GM18870 (cell line): ENCODE measurements around the gene ZDHHC12.
"Not testable (repeated sequence)": the region's sequence is repeated elsewhere in the genome, so short reads cannot be mapped to it uniquely, and the experiment has no call there.

ENCODE experiments used
- ATAC-seq: cut with Tn5 transposase; IDR thresholded peaks from one replicate; pipeline ENCODE4 v1.9.1; 2021; ENCODE audit warnings: moderate library complexity; ENCODE audit not compliant: unreplicated experiment

Gene ZDHHC12

GRCh38 chr9:128712451-128713410 is 11.2 kb downstream of the ZDHHC12 start:
- no peak for ATAC-seq

GRCh38 chr9:128707446-128707845 is 16.5 kb downstream of the ZDHHC12 start:
- ATAC-seq, result no peak

GRCh38 chr9:128706671-128707381 is 17.1 kb downstream of the ZDHHC12 start:
- ATAC-seq, result no peak

GRCh38 chr9:128706045-128706444 is 17.9 kb downstream of the ZDHHC12 start:
- no peak for ATAC-seq

- ATAC-seq, result no peak
Measured at GRCh38 chr9:128705051-128705965, 18.6 kb downstream of the ZDHHC12 start.

DNA sequence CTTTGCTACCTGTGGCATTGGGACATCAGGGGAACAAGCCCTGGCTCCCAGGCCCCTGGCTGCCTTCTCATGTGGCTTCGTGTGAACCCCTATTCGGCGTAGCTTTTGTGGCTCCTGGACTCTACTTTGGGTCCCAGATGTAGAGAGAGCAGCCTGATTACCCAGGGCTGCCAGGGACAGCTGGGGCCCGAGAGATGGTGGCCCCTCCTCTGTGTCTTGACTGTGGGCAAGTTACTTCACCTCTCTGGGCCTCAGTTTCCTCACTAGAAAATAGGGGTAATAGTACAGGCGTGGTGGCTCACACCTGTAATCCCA is 19.6 kb downstream of the ZDHHC12 start:
- ATAC-seq, result no peak

DNA sequence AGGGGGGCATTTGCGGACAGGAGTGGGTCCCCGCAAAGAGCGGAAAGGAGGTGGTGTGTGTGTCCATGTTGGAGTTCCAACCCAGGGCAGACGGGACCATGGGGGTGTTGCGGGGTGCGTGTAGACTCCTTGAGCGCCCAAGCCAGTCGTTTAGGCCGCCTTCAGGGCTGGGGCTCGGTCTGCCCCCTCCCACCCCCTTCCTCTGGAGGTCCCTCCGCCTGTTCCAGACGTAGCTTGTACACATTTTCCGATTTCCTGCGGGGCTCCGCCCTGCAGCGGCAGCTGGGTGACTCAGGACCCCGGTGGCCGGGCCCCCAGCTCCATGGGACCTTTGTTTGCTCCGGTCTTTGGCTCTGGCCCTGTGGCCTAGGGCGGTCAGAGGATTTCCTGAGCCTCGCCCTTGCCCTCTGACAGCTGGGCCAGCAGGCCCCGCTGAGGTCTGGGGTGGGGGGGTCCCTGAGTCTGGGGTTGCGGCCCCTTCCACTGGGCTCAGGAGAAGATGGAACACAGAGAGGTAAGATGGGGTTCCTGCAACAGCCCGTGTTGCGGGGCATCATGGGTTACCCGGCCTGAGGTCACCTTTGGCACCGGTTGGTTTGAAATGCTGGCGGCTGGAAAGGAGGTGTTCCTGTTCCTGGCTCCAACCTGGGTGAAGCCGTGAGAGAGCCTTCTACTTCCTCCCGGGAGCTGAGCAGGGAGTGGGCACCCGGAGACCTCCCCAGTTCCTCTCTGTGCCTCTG is 20.1 kb downstream of the ZDHHC12 start:
- ATAC-seq, result no peak

DNA sequence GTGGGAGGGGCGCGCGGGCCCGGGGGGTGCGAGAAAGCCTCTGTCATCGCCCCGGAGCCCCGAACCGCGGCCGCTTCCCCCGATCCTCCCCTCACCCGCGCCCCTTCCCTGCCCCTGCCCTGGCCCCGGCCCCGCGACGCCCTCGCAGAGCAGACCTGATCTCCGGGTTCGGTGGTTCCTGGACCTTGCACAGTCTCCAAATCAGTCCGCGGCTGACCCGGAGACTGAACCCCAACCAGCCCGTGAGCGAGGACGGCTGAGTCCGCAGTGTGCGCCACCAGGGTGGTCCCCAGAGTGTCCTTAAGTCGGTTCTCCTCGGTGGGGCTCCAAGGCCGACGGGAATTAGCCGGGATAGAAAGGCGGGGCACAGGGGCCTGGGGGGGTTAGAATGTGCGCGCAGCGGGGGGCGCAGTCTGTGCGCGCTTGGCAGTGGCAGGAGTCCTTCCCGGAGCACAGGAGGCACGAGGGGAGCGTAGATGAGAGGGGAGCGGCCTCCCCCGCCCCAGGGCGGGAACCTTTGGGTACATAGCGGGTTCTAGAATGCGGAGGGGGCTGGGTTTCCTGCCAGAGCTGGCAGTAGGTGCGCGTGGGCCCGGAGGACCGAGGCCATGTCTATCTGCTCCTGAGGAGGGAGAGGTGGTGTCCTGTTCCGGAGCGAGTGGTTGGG is 20.8 kb downstream of the ZDHHC12 start:
- no peak for ATAC-seq

- no peak for ATAC-seq
Measured at GRCh38 chr9:128702445-128702948, 21.4 kb downstream of the ZDHHC12 start, which contains the start of gene PKN3. Gene PKN3 (plus strand): TSS chr9:128702503. CDS start chr9:128702916, 413 bp downstream.

DNA sequence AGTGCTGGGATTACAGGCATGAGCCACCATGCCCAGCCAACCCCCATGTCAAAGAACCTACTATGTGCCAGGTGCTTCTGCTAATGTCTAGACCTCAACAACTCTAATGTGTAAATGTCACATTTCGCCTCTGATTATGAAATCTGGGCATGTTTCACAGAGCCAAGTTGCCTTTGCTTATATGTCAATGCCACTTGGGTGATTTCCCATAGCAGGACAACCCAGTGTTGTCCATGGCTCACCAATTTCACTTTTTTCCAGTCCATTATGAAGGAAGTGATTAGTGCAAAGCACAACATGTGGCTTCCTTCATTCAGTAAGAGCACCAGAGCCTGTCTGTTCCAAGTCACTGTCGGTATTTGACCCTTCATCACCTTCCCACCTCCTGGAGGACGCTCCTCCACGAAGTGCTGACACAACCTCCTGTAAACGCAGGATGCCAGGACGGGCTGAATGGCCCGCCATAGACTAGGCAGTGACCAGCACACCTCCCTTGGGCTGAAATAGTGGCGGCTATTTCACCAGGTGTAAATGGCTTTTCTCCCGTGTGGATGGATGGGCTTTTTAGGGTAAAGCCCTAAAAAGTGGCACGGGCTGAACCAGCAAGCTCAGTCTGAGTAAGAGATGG is 22.6 kb downstream of the ZDHHC12 start:
- no peak for ATAC-seq

DNA sequence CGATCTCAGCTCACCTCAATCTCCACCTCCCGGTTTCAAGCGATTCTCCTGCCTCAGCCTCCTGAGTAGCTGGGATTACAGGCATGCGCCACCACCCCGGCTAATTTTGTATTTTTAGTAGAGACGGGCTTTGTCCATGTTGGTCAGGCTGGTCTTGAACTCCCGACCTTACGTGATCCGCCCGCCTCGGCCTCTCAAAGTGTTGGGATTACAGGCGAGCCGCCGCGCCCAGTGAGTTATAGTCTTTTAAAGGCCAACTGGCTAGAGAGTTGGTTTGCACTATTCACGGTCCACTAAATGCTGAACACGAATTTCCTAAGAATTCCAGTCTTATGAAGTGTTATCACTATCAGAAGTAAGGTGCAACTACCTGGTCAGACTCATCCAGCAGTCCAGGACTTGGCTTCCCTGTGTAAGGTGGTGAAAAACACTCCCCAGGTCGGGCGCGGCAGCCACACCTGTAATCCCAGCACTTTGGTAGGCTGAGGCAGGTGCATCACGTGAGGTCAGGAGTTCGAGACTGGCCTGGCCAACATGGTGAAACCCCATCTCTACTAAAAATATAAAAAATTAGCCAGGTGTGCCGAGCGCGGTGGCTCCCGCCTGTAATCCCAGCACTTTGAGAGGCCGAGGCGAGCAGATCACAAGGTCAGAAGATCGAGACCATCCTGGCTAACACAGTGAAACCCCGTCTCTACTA is 24.7 kb downstream of the ZDHHC12 start:
- not testable (repeated sequence) for ATAC-seq

GRCh38 chr9:128696923-128697707 is 26.8 kb downstream of the ZDHHC12 start:
- ATAC-seq, result no peak

GRCh38 chr9:128694344-128694743 is 29.6 kb downstream of the ZDHHC12 start:
- no peak for ATAC-seq

DNA sequence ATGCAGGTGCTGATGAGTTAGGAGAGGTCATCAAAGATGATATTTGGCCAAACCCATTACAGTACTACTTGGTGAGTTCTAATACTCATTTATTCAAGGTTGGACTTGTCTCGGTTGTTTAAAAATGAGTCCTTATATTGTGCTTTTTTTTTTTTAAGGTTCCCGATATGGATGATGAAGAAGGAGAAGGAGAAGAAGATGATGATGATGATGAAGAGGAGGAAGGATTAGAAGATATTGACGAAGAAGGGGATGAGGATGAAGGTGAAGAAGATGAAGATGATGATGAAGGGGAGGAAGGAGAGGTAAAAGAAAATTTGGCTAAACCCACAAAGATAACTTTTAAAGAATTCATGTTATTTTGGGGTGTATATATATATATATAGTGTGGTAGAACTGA is 30.2 kb downstream of the ZDHHC12 start:
- ATAC-seq, result not testable (repeated sequence)

DNA sequence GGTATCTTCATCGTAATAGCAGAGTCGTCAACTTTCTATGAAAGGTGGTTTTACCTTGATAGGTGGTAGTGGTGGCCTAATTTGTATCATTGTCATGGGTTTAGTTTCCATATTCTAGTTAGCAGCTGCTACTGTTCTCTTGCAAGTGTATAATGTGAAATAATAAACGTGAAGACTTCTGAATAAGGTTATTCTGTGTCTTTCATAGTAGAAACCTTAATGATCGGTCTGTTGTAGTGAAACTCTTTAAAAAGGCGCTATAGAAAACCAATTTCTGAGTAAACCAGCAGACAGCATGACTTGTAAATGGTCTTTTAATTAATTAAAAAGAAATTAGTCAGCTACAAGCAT is 33.3 kb downstream of the ZDHHC12 start:
- ATAC-seq, result no peak

GRCh38 chr9:128689820-128690683 is 33.9 kb downstream of the ZDHHC12 start:
- ATAC-seq, result no peak

GRCh38 chr9:128689293-128689774 is 34.6 kb downstream of the ZDHHC12 start:
- no peak for ATAC-seq
